ENCODE data around the gene KLF11. TPM values are rescaled to one million over a fixed set of nuclear protein-coding genes. Genes with fewer than 3 reads are reported as not detected.

KLF11 gene
- total and polyA plus RNA-seq, 9 of the 15 experiments (the other 6 are each of a cell fraction or from before 2014, with no cell fraction given) = 2.1 to 13.4 (median 6.5) TPM

GRCh38 chr2:10001586-10001985, 41.8 kb upstream of the KLF11 start:
- POLR2A ChIA-PET = no interaction called here
- Histone ChIP-seq H3K36me3 (ENCODE audit: control insufficient read depth, insufficient read depth, low read length) (no peaks in the 10 kb centered on the region), H3K27ac (ENCODE audit: extremely low read depth, low read depth, low read length) (no peak overlapping the region), H3K9me3 (replicated peaks; ENCODE audit: control insufficient read depth, insufficient read depth, low read depth, low read length) (no peaks in the 10 kb centered on the region), H4K20me1 (replicated peaks; ENCODE audit: control insufficient read depth, insufficient read depth, low read length) (no peaks in the 10 kb centered on the region), H3K4me3 (no peak overlapping the region), H2AFZ (ENCODE audit: low read depth, low read length) (no peak overlapping the region), H3K4me2 (ENCODE audit: insufficient read depth, low read length) (no peak overlapping the region), H3K27me3 (ENCODE audit: control insufficient read depth in 2 of 2, insufficient read depth in 2 of 2, low read length in 2 of 2) (no peaks in the 10 kb centered on the region), H3K79me2 (ENCODE audit: control insufficient read depth, insufficient read depth, low read length) (no peaks in the 10 kb centered on the region), H3K4me1 (replicated peaks in 1 of 2; ENCODE audit: control insufficient read depth in 2 of 2, insufficient read depth in 2 of 2, low read length in 2 of 2) (peaks cover 0 to 6% of the 10 kb centered on the region in 2 experiments; a peak in 1 of 5 replicates), H3K9me1 (ENCODE audit: control insufficient read depth, insufficient read depth, low read length) (no peaks in the 10 kb centered on the region), H3K9ac (ENCODE audit: insufficient read depth in 1 of 2, low read depth in 2 of 2, low read length in 2 of 2) (no peak overlapping the region)
- in situ Hi-C loops (cut with MboI) = no loop called here
- BruUV-seq (replicated peaks) = no TSS peak
- 66% methylated on average over 5 of the region's 5 CpGs for WGBS (ENCODE audit: insufficient coverage, low coverage, missing lambda C conversion rate)
- intact Hi-C loops (cut with micrococcal nuclease) = no loop called here
- CTCF ChIA-PET (ENCODE audit: low intra/inter-chr PET ratio) = no interaction called here
- DNase-seq (ENCODE audit: extremely low read depth in 1 of 4, low spot score in 3 of 4) (no peak), ATAC-seq (no peak), FAIRE-seq (no peak)
- no peak for TF ChIP-seq ZNF57 (CRISPR knock-in tag; IDR thresholded peaks at IDR 0.05)
- TF ChIP-seq DMBX1 (CRISPR knock-in tag; IDR thresholded peaks at IDR 0.05; ENCODE audit: borderline replicate concordance) = no peak
- no peak for TF ChIP-seq GABPB2 (CRISPR knock-in tag; conservative IDR thresholded peaks at IDR 0.05)
- no peak for TF ChIP-seq ZNF282 (CRISPR knock-in tag; IDR thresholded peaks at IDR 0.05)
- no peak for TF ChIP-seq TCF7 (IDR thresholded peaks at IDR 0.05; ENCODE audit: borderline replicate concordance)
- no peak for TF ChIP-seq ZBTB11 (CRISPR knock-in tag; IDR thresholded peaks at IDR 0.05)
- TF ChIP-seq ZNF764 (CRISPR knock-in tag; IDR thresholded peaks at IDR 0.05; ENCODE audit: low read depth) = no peak
- TF ChIP-seq ETV6 (IDR thresholded peaks at IDR 0.05; ENCODE audit: borderline replicate concordance in 1 of 2, low read depth in 2 of 2, low read length in 1 of 2) = no peak
- no peak for TF ChIP-seq ETV6 (CRISPR knock-in tag; IDR thresholded peaks at IDR 0.05; ENCODE audit: borderline replicate concordance)
- no peak for TF ChIP-seq ZBTB49 (CRISPR knock-in tag; IDR thresholded peaks at IDR 0.05; ENCODE audit: borderline replicate concordance)
- TF ChIP-seq GTF3C2 (IDR thresholded peaks at IDR 0.05; ENCODE audit: borderline replicate concordance, extremely low read depth, insufficient read length) = no peak
- TF ChIP-seq BACH1 (tag; IDR thresholded peaks at IDR 0.05) = no peak
- no peak for TF ChIP-seq CBFA2T2 (conservative IDR thresholded peaks at IDR 0.05)
- TF ChIP-seq SNIP1 (IDR thresholded peaks at IDR 0.05; ENCODE audit: low read depth) = no peak
- TF ChIP-seq WHSC1 (IDR thresholded peaks at IDR 0.05; ENCODE audit: low read length) = no peak
